GM21423 (cell line): ENCODE measurements around the gene ANO7.

Experiments used
- ATAC-seq: cut with Tn5 transposase; IDR thresholded peaks from one replicate; pipeline ENCODE4 v1.9.1; 2021; ENCODE audit warnings: mild to moderate bottlenecking, moderate library complexity; ENCODE audit not compliant: unreplicated experiment

The ANO7 gene

GRCh38 chr2:241205086-241205485 lies 16.6 kb downstream of the ANO7 start:
- ATAC-seq = no peak

DNA sequence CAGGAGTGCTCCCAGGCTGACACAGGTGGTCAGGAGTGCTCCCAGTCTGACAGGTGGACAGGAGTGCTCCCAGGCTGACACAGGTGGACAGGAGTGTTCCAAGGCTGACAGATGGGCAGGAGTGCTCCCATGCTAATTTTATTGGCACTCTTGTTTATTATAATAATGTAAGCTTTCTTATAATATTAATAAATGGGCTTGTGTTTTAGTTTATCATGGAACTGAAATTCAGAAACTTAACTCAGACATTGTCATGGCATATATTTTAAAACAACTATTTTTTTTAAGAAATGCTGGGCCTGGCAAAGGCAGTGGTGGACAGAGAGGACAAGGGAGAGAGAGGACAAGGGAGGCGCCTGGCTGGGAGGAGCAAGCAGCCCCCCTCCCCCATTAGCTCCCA lies 18.7 kb downstream of the ANO7 start:
- ATAC-seq = no peak

- ATAC-seq = no peak
These were observed 19.2 kb downstream of the ANO7 start for GRCh38 chr2:241207641-241208040.

GRCh38 chr2:241208058-241208457 lies 19.6 kb downstream of the ANO7 start:
- no peak for ATAC-seq

DNA sequence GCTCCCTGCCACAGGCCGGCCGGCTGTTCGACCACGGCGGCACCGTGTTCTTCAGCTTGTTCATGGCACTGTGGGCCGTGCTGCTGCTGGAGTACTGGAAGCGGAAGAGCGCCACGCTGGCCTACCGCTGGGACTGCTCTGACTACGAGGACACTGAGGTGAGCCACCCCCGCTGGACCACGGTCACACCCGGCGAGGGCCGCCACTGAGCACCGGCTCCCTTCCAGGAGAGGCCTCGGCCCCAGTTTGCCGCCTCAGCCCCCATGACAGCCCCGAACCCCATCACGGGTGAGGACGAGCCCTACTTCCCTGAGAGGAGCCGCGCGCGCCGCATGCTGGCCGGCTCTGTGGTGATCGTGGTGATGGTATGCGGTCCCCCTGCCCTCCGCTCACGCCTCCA lies 20.8 kb downstream of the ANO7 start:
- no peak for ATAC-seq

- no peak for ATAC-seq
These were observed 22.8 kb downstream of the ANO7 start for GRCh38 chr2:241211276-241211675.

GRCh38 chr2:241213041-241213440 lies 24.6 kb downstream of the ANO7 start:
- no peak for ATAC-seq

- ATAC-seq = no peak
These were observed 25.1 kb downstream of the ANO7 start for GRCh38 chr2:241213567-241213966.

DNA sequence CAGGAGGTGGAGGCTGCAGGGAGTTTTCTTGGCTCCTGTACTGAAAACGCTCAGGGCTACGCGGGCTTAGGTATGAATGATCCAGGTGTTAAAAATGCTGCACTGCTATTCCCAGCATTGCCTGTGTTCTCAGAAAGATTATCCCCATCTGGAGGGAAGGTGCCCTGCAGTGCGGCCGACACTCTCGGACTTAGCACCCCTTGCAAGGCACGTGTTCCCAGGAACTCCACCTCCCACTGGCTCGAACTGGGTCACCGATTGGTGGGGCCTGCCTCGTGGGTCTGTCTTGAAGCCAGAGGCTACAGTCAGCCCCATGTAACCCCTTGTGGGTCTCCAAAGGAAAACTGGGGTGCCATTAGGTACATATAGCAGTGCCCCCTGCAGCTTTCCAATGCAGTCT lies 25.7 kb downstream of the ANO7 start:
- ATAC-seq = no peak

DNA sequence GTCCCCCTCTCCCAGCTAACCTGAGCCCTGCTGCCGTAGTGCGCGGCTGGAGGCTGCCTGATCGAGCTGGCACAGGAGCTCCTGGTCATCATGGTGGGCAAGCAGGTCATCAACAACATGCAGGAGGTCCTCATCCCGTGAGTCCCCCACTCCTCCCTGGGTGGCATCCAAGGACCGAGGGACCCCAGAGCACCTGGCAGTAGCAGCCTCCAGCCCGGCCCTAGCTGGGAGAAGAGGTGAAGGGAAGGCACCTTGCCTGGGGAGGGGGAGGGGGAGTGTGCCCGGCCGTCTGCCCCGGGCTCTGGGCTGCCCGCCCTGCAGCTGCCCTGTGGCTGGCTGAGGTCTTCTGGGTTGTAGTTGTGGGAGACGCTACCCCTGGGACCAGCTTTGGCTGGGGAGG lies 26.3 kb downstream of the ANO7 start:
- no peak for ATAC-seq

DNA sequence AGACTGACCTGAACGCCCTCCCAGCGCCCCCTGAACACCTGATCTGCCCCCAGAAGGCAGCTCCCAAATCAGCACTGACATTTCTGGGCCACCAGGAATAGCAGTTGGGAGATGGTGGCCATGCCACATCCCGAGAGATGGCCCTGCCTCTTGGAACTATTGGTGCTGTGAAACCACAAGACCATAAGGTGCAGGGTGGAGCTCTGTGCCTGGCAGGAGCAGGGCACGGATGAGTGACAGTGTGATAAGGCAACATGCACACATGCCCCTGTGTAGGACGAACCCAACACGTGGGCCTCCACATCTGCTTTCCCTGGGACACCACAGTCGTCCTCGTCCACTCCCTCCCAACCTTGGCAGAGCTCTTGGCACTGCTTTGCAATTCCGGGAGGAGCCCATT lies 26.9 kb downstream of the ANO7 start:
- no peak for ATAC-seq

DNA sequence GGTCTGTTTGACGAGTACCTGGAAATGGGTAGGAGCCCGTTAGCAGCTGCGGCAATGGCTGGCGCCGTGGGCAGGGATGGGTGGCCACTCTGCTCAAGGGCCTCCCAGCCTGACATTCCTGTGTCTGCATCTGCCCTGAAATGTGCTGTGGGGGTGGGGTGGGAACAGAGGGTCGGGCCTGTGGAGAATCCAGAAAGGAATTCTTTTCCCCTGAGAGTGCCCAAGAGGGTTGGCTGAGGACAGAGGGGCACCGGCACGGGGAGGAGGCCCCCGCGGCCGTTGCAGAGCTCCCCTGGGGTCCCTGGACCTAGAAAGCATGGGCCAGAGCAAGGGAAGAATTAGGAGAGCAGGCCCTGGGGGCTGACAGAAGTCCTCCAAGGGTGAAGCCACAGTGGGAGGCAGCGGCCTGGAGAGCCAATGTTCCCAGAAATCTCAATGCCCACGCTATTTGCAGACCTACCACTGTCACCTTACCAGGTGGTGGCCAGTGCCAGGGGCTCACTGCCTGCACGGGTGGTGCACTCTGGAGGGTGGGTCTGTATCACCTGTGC lies 27.8 kb downstream of the ANO7 start:
- no peak for ATAC-seq

DNA sequence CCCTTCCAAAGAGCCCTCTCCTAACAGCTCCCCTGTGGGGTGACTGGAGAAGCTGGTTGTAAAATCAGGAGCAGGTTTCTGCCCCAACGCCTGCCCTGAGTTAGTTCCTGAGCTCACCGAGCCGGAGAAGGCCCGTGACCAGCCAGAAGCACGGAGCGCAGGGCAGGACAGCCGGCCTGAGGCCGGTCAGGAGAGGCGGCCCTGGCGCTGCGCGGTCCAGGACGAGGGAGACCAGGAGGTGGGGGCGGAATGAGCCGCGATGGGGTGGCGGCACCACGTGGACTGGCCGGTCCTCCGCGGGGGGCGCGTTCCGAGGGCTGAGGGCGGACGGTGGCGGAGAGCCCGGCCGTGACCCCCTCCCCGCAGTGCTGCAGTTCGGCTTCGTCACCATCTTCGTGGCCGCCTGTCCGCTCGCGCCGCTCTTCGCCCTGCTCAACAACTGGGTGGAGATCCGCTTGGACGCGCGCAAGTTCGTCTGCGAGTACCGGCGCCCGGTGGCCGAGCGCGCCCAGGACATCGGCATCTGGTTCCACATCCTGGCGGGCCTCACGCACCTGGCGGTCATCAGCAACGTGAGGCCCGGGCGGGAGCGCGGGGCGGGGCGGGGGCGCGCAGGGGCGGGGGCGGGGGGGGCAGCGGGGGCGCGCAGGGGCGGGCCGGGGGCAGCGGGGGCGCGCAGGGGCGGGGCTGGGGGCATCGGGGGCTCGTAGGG lies 29.0 kb downstream of the ANO7 start:
- ATAC-seq = peak; percentile 55

DNA sequence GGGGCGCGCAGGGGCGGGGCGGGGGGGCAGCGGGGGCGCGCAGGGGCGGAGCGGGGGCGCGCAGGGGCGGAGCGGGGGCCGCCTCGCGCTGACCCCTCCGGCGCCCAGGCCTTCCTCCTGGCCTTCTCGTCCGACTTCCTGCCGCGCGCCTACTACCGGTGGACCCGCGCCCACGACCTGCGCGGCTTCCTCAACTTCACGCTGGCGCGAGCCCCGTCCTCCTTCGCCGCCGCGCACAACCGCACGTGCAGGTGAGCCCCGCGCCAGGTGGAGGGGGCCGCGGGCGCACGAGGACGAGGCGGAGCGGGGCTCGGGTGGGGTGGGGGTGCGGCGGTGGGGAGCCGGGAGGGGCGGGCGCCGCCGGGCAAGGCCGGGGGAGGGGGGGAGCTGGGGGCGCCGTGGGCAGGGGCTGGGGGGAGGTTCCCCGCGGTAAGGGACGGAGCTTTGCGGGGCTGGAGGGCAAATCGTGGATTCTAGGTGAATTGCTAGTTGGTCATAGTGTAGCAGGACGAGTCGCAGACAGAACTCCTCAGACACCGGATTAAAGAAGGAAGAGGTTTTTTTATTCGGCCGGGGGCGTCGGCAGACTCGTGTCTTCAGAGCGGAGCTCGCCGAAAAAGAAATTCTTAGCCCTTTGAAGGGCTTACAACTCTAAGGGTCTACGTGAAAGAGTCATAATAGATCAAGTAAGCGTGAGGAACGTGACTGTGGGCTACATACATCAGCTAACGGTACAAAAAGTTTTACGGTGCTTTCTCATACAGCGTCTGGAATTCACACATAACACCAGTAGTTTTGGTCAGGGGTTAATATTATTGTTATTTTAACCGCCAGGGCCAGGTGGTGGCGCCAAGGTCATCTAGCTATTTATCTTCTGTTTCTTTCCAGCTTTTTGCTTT lies 29.9 kb downstream of the ANO7 start:
- no peak for ATAC-seq

- no peak for ATAC-seq
These were observed 30.5 kb downstream of the ANO7 start for GRCh38 chr2:241219030-241219382.

DNA sequence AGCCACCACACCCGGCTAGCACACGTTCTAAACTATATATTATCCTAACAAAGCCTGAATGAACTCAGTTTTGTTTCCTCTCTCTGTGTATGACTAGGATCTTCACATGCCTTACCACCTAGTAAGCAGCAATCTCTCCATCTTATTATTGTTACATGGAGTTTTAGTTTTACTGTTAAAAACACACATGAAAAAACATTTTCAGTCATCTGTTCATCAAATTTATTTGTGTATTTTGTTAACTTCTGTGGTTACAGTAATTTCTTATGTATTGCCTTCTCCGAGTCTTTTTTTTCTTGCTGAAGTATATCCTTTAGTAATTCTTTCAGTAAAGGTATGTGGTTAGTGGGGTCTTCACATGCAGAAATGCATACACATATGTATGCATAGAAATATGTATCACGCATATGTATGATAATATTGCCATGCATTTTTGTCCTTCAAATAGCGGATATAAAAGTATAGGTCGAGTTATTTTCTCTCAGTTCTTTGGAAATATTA lies 31.4 kb downstream of the ANO7 start:
- ATAC-seq = no peak

DNA sequence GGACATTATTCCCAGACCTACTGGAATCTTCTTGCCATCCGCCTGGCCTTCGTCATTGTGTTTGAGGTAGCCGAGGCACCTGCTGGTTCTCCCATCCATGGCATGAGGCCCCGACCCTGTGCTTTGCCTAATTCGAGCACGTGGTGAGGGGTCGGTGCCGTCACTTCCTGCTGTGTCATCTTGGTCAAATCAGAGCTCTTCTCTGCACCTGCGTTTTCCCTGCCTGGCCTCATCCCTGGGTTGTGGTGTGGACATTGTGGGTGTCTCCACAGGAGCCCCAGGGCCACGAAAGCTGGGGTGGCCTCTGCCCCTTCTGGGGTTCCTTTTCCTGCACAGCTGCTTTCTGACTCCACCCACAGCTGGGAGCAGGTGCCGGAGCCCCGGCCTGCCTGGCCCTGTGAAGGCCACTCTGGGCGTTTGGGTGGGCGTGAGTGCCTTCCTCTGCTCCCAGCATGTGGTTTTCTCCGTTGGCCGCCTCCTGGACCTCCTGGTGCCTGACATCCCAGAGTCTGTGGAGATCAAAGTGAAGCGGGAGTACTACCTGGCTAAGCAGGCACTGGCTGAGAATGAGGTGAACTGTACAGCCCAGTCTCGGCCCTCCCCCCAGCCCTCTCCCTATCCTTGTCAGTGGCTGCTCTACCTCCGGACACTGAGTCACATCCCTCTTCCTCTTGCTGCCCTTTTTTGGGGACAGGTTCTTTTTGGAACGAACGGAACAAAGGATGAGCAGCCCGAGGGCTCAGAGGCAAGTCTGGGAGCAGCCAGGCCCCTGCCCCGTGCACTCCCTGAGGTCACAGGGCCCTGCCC lies 34.9 kb downstream of the ANO7 start:
- ATAC-seq = no peak

DNA sequence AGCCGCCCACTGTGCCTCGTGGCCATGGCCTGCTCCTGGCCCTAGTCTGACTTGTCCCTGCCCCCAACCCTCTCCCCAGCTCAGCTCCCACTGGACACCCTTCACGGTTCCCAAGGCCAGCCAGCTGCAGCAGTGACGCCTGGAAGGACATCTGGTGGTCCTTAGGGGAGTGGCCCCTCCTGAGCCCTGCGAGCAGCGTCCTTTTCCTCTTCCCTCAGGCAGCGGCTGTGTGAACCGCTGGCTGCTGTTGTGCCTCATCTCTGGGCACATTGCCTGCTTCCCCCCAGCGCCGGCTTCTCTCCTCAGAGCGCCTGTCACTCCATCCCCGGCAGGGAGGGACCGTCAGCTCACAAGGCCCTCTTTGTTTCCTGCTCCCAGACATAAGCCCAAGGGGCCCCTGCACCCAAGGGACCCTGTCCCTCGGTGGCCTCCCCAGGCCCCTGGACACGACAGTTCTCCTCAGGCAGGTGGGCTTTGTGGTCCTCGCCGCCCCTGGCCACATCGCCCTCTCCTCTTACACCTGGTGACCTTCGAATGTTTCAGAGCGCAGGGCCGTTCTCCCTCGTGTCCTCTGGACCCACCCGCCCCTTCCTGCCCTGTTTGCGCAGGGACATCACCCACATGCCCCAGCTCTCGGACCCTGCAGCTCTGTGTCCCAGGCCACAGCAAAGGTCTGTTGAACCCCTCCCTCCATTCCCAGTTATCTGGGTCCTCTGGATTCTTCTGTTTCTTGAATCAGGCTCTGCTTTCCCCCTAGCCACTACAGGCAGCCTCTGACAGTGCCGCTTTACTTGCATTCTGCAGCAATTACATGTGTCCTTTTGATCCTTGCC lies 35.8 kb downstream of the ANO7 start:
- ATAC-seq = no peak

- ATAC-seq = no peak
These were observed 36.5 kb downstream of the ANO7 start for GRCh38 chr2:241224851-241225438.

GRCh38 chr2:241225545-241225944 lies 37.1 kb downstream of the ANO7 start:
- ATAC-seq = no peak
